ENCODE data around the gene CPN2. TPM values are rescaled to one million over a fixed set of nuclear protein-coding genes. Genes with fewer than 3 reads are reported as not detected.

Gene CPN2
- total and polyA plus RNA-seq, 2 of the 13 experiments (the other 11 are each of a cell fraction or from before 2014, with no cell fraction given) = 26.7 to 27.7 TPM

DNA sequence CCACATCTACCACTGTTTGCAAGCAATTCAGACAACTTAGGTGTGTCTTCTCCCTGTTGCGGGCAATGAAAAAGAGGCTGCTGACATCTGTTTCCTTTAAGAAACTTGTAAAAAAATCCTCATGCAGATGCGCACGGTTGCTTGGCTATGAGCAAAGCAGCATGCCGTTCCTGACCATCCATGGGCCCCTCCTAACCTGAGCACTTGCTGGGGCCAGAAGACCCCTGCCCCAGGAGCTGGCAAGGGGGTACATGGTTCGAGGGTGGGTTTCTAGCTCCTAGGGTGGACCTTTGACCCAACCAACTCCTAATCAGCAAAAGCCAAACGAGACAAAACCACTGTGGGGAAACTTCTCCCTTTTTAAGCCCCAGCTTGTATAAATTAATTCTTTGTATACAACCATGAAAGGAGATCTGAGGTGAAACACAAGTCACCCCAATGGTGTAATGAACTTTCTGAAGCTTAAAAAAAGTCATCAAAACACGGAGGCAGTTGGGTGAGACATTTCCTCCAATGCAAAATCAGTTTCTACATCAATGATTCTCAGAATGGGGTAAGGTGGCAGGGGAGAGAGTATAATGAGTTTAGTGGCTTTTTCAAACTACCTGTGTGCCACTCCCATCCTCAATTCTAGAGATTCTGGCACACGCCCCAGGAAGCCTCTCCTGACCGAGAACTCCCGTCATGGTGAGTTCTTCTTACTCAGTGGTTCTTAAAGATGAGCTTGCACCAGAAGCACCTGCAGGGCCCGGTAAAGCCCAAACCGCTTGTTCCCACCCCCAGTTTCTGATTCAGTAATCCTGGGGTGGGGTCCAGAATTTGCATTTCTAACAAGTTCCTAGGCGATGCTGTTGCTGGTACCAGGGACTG is 44.1 kb downstream of the CPN2 start (continued):
- TF ChIP-seq, protein P1, sequence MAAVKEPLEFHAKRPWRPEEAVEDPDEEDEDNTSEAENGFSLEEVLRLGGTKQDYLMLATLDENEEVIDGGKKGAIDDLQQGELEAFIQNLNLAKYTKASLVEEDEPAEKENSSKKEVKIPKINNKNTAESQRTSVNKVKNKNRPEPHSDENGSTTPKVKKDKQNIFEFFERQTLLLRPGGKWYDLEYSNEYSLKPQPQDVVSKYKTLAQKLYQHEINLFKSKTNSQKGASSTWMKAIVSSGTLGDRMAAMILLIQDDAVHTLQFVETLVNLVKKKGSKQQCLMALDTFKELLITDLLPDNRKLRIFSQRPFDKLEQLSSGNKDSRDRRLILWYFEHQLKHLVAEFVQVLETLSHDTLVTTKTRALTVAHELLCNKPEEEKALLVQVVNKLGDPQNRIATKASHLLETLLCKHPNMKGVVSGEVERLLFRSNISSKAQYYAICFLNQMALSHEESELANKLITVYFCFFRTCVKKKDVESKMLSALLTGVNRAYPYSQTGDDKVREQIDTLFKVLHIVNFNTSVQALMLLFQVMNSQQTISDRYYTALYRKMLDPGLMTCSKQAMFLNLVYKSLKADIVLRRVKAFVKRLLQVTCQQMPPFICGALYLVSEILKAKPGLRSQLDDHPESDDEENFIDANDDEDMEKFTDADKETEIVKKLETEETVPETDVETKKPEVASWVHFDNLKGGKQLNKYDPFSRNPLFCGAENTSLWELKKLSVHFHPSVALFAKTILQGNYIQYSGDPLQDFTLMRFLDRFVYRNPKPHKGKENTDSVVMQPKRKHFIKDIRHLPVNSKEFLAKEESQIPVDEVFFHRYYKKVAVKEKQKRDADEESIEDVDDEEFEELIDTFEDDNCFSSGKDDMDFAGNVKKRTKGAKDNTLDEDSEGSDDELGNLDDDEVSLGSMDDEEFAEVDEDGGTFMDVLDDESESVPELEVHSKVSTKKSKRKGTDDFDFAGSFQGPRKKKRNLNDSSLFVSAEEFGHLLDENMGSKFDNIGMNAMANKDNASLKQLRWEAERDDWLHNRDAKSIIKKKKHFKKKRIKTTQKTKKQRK (IDR thresholded peaks at IDR 0.05; ENCODE audit: low read length) = no peak

DNA sequence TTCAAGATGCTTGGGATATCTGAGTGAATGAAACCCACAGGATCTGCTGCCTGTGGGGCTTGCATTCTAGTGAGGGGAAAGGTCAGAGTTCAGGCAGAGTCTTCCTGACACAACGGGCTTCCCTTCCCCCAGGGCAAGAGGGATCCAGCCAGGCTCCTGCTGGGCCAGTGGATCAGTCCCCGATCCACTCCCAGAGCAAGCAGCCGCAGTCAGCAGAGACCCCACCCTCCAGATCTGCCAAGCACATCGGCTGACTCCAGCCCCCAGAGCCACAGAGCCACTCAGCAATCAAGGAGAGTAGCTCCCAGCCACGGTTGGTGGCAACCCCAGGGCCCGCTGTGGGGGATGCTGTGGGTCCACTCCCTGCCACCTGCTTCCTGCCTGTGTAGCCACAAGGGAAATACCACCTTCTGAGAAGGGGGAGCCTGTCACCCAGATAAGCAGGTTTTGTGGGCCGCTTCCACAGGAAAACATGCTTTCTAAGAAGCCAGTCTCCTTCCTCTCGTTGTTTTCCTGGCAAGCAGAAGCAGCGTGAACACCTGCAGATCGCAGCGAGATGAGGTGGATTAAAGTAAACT is 44.9 kb downstream of the CPN2 start:
- Histone ChIP-seq H3K4me3 (replicated peaks in 1 of 3; ENCODE audit: insufficient read depth in 1 of 3, low read depth in 2 of 3, low read length in 3 of 3) (no peak overlapping the region), H4K20me1 (ENCODE audit: insufficient read depth, low read length) (no peaks in the 10 kb centered on the region), H3K4me2 (ENCODE audit: low read depth, low read length) (no peak overlapping the region), H3K27me3 (ENCODE audit: control insufficient read depth in 1 of 2, insufficient read depth in 2 of 2, low read length in 2 of 2) (peaks cover 8 to 62% of the 10 kb centered on the region in 2 experiments; a peak in 3 of 5 replicates), H3K36me3 (replicated peaks in 1 of 2; ENCODE audit: control insufficient read depth in 1 of 2, insufficient read depth in 2 of 2, low read length in 2 of 2) (no peaks in the 10 kb centered on the region), H3K9me3 (ENCODE audit: low read length) (no peaks in the 10 kb centered on the region), H3K4me1 (ENCODE audit: insufficient read depth, low read length) (peaks cover 12% of the 10 kb centered on the region), H3K27ac (ENCODE audit: extremely low read length, insufficient read depth, low read length) (no peak overlapping the region), H2AFZ (ENCODE audit: low read length) (no peak overlapping the region), H3K9ac (ENCODE audit: insufficient read depth, low read depth, low read length) (no peak overlapping the region), H3K79me2 (ENCODE audit: insufficient read depth, low read length) (no peaks in the 10 kb centered on the region)
- DNase-seq (ENCODE audit: low spot score) (no peak), FAIRE-seq (no peak), ATAC-seq (no peak; the same call in 2 of the 3 replicates)
- ChIA-PET POLR2A (no interaction called here), CTCF (ENCODE audit: low intra/inter-chr PET ratio, low total read pairs) (no interaction called here)
- in situ Hi-C loops (cut with HindIII; ENCODE audit: extremely low pct_ligation_motif_present, low pct_unique_long_range_greater_than_20kb) (loop anchor here (25.0 kb wide), 1 partner anchor 644 kb away; no protein-coding TSS in a partner anchor), intact Hi-C loops (cut with micrococcal nuclease; ENCODE audit: unreplicated experiment) (no loop called here)
- 57% methylated on average over 5 of the region's 11 CpGs for WGBS (ENCODE audit: low lambda C conversion rate)
- BruUV-seq (replicated peaks) = no TSS peak
- TF ChIP-seq ZNF3 (CRISPR knock-in tag; IDR thresholded peaks at IDR 0.05) (no peak), ZNF615 (CRISPR knock-in tag; IDR thresholded peaks at IDR 0.05; ENCODE audit: borderline replicate concordance) (no peak), ZNF678 (CRISPR knock-in tag; IDR thresholded peaks at IDR 0.05) (no peak), ZNF788 (CRISPR knock-in tag; IDR thresholded peaks at IDR 0.05; ENCODE audit: borderline replicate concordance) (no peak), ZNF550 (CRISPR knock-in tag; IDR thresholded peaks at IDR 0.05; ENCODE audit: borderline replicate concordance) (no peak), ZZZ3 (CRISPR knock-in tag; IDR thresholded peaks at IDR 0.05; ENCODE audit: borderline replicate concordance) (no peak), ZNF703 (CRISPR knock-in tag; IDR thresholded peaks at IDR 0.05; ENCODE audit: borderline replicate concordance) (no peak), CREB1 (IDR thresholded peaks at IDR 0.05) (no peak), CREB1 (CRISPR knock-in tag; IDR thresholded peaks at IDR 0.05) (no peak), ZNF629 (CRISPR knock-in tag; conservative IDR thresholded peaks at IDR 0.05) (no peak), TOPORS (CRISPR knock-in tag; IDR thresholded peaks at IDR 0.05) (no peak), ZNF773 (CRISPR knock-in tag; IDR thresholded peaks at IDR 0.05; ENCODE audit: borderline replicate concordance) (no peak), FOXA3 (CRISPR knock-in tag; IDR thresholded peaks at IDR 0.05) (no peak)
- TF ChIP-seq, protein P2, sequence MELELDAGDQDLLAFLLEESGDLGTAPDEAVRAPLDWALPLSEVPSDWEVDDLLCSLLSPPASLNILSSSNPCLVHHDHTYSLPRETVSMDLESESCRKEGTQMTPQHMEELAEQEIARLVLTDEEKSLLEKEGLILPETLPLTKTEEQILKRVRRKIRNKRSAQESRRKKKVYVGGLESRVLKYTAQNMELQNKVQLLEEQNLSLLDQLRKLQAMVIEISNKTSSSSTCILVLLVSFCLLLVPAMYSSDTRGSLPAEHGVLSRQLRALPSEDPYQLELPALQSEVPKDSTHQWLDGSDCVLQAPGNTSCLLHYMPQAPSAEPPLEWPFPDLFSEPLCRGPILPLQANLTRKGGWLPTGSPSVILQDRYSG (CRISPR knock-in tag; IDR thresholded peaks at IDR 0.05) = no peak
- TF ChIP-seq, protein P3, sequence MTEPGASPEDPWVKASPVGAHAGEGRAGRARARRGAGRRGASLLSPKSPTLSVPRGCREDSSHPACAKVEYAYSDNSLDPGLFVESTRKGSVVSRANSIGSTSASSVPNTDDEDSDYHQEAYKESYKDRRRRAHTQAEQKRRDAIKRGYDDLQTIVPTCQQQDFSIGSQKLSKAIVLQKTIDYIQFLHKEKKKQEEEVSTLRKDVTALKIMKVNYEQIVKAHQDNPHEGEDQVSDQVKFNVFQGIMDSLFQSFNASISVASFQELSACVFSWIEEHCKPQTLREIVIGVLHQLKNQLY (CRISPR knock-in tag; IDR thresholded peaks at IDR 0.05) = no peak
- TF ChIP-seq, protein P4, sequence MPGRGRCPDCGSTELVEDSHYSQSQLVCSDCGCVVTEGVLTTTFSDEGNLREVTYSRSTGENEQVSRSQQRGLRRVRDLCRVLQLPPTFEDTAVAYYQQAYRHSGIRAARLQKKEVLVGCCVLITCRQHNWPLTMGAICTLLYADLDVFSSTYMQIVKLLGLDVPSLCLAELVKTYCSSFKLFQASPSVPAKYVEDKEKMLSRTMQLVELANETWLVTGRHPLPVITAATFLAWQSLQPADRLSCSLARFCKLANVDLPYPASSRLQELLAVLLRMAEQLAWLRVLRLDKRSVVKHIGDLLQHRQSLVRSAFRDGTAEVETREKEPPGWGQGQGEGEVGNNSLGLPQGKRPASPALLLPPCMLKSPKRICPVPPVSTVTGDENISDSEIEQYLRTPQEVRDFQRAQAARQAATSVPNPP (CRISPR knock-in tag; IDR thresholded peaks at IDR 0.05) = no peak
